T-helper 2 cell treated with Interferon-gamma antibody and Interleukin-4, amounts not matched to agents 100 ng/mL and 5 ng/mL, for 36 hours (primary cell): ENCODE data around the gene TRAPPC2B. TPM values are rescaled to one million over a fixed set of nuclear protein-coding genes. Genes with fewer than 3 reads are reported as not detected.

Source experiments
- intact Hi-C: fragments of 100-400 bp; cut with micrococcal nuclease; formaldehyde crosslinking; loops from one replicate; pipeline ENCODE4 v1.15.1; 2023
- total RNA-seq: library from RNA; stranded (reverse); gene quantifications from 2 replicates; pipeline ENCODE4 v1.2.3, GENCODE V29; 2022

The TRAPPC2B gene
- 3.8 and 6.6 TPM in 2 replicates for total RNA-seq

GRCh38 chr19:57362997-57363687, at the start of gene TRAPPC2B, which contains the start of gene ZNF547:
Gene TRAPPC2B (plus strand): TSS chr19:57363551. CDS start chr19:57364834, 1,283 bp downstream.
Gene ZNF547 (plus strand): TSS chr19:57363551. CDS start chr19:57368556, 5,005 bp downstream.
- intact Hi-C loops: loop anchor here (1.0 to 2.0 kb wide), 11 partner anchors 12 to 456 kb away; partner anchors contain the start of genes ZNF134, ZNF17, ZNF264 and ZNF304

GRCh38 chr19:57314146-57314545, 49.2 kb upstream of the TRAPPC2B start:
- intact Hi-C loops: no loop called here

GRCh38 chr19:57317503-57317902, 45.8 kb upstream of the TRAPPC2B start:
- intact Hi-C loops: no loop called here

GRCh38 chr19:57319869-57320179, 43.5 kb upstream of the TRAPPC2B start:
- intact Hi-C loops: loop anchor here (1.0 to 5.0 kb wide), 6 partner anchors 31 to 128 kb away; partner anchors contain the start of genes TRAPPC2B, ZNF264, ZNF304 and ZNF460

GRCh38 chr19:57320180-57321084, 42.9 kb upstream of the TRAPPC2B start, which contains the start of gene ZNF543:
Gene ZNF543 (plus strand): TSS chr19:57320472. CDS start chr19:57320854, 382 bp downstream.
- intact Hi-C loops: loop anchor here (1.0 to 5.0 kb wide), 6 partner anchors 31 to 128 kb away; partner anchors contain the start of genes TRAPPC2B, ZNF264, ZNF304 and ZNF460

- intact Hi-C loops: loop anchor here (2.0 to 5.0 kb wide), 2 partner anchors 42 to 129 kb away; partner anchors contain the start of genes TRAPPC2B, ZNF264 and ZNF547
Measured at GRCh38 chr19:57321116-57321515, 42.2 kb upstream of the TRAPPC2B start.

GRCh38 chr19:57321751-57322150, 41.6 kb upstream of the TRAPPC2B start:
- intact Hi-C loops: loop anchor here (2.0 to 5.0 kb wide), 2 partner anchors 41 to 129 kb away; partner anchors contain the start of genes TRAPPC2B, ZNF264 and ZNF547

- intact Hi-C loops: loop anchor here (5.0 kb wide), 1 partner anchor 133 kb away; the partner anchor contains the start of gene ZNF264
Measured at GRCh38 chr19:57324992-57325391, 38.4 kb upstream of the TRAPPC2B start.

GRCh38 chr19:57327993-57328392, 35.4 kb upstream of the TRAPPC2B start:
- intact Hi-C loops: no loop called here

- intact Hi-C loops: no loop called here
Measured at GRCh38 chr19:57334191-57334590, 29.2 kb upstream of the TRAPPC2B start.

- intact Hi-C loops: no loop called here
Measured at GRCh38 chr19:57338877-57339276, 24.5 kb upstream of the TRAPPC2B start.

GRCh38 chr19:57342582-57342981, 20.8 kb upstream of the TRAPPC2B start:
- intact Hi-C loops: no loop called here

GRCh38 chr19:57348136-57348535, 15.2 kb upstream of the TRAPPC2B start:
- intact Hi-C loops: no loop called here

GRCh38 chr19:57350877-57351805, 12.2 kb upstream of the TRAPPC2B start, which contains the start of gene ZNF304:
Gene ZNF304 (plus strand): TSS chr19:57351271. CDS start chr19:57351665, 394 bp downstream.
- intact Hi-C loops: loop anchor here (1.0 kb wide), 7 partner anchors 12 to 136 kb away; partner anchors contain the start of genes TRAPPC2B, ZNF17, ZNF419 and ZNF460

- intact Hi-C loops: loop anchor here (1.0 kb wide), 7 partner anchors 11 to 135 kb away; partner anchors contain the start of genes TRAPPC2B, ZNF17, ZNF419 and ZNF460
Measured at GRCh38 chr19:57351867-57352266, 11.5 kb upstream of the TRAPPC2B start.

GRCh38 chr19:57355916-57356315, 7.4 kb upstream of the TRAPPC2B start:
- intact Hi-C loops: no loop called here

GRCh38 chr19:57357406-57357805, 5.9 kb upstream of the TRAPPC2B start:
- intact Hi-C loops: no loop called here

GRCh38 chr19:57359300-57359699, 4.1 kb upstream of the TRAPPC2B start:
- intact Hi-C loops: no loop called here

- intact Hi-C loops: loop anchor here (2.0 kb wide), 3 partner anchors 42 to 172 kb away; partner anchors contain the start of genes ZNF17, ZNF264 and ZNF543
Measured at GRCh38 chr19:57362419-57362818, 932 bp upstream of the TRAPPC2B start.

- intact Hi-C loops: loop anchor here (1.0 to 2.0 kb wide), 11 partner anchors 12 to 456 kb away; partner anchors contain the start of genes ZNF134, ZNF17, ZNF264 and ZNF304
Measured at GRCh38 chr19:57363688-57364181, 384 bp downstream of the TRAPPC2B start.
